ENCODE measurements around the gene SPOP. TPM values are rescaled to one million over a fixed set of nuclear protein-coding genes. Genes with fewer than 3 reads are reported as not detected.

SPOP gene
- total RNA-seq, 1 donor from 2014 or later = 62.9 TPM

GRCh38 chr17:49645654-49646053, 32.2 kb downstream of the SPOP start:
- H3K27ac Mint-ChIP-seq (ENCODE audit: unreplicated experiment) = peak overlapping the region; percentile 85

GRCh38 chr17:49640556-49640955, 37.3 kb downstream of the SPOP start:
- TF ChIP-seq CTCF (IDR thresholded peaks at IDR 0.05) = no peak

More at GRCh38 chr17:49645654-49646053, 32.2 kb downstream of the SPOP start:
- DNase-seq (ENCODE audit: low spot score) = no peak
- Mint-ChIP-seq H3K36me3 (ENCODE audit: low read depth) (no peaks in the 10 kb centered on the region), H3K9me3 (ENCODE audit: low read depth) (no peaks in the 10 kb centered on the region), H3K4me3 (ENCODE audit: unreplicated experiment) (peak overlapping the region; percentile 60), H3K27me3 (ENCODE audit: low read depth) (no peaks in the 10 kb centered on the region), H3K4me1 (ENCODE audit: low read depth) (peaks cover 74% of the 10 kb centered on the region)
- no peak for TF ChIP-seq CTCF (IDR thresholded peaks at IDR 0.05)

GRCh38 chr17:49638818-49639217, 39.1 kb downstream of the SPOP start:
- Mint-ChIP-seq H3K4me3 (ENCODE audit: unreplicated experiment) (no peak overlapping the region), H3K27ac (ENCODE audit: unreplicated experiment) (peak overlapping the region; percentile 45), H3K4me1 (ENCODE audit: low read depth) (peaks cover 86% of the 10 kb centered on the region), H3K36me3 (ENCODE audit: low read depth) (no peaks in the 10 kb centered on the region), H3K9me3 (ENCODE audit: low read depth) (no peaks in the 10 kb centered on the region), H3K27me3 (ENCODE audit: low read depth) (no peaks in the 10 kb centered on the region)
- TF ChIP-seq CTCF (IDR thresholded peaks at IDR 0.05) = no peak
- no peak for DNase-seq (ENCODE audit: low spot score)

More at GRCh38 chr17:49640556-49640955, 37.3 kb downstream of the SPOP start:
- H3K27ac Mint-ChIP-seq (ENCODE audit: unreplicated experiment) = peak overlapping the region; percentile 67
- H3K4me1 Mint-ChIP-seq (ENCODE audit: low read depth) = peaks cover 83% of the 10 kb centered on the region
- H3K9me3 Mint-ChIP-seq (ENCODE audit: low read depth) = no peaks in the 10 kb centered on the region
- H3K4me3 Mint-ChIP-seq (ENCODE audit: unreplicated experiment) = no peak overlapping the region
- no peak for DNase-seq (ENCODE audit: low spot score)
- no peaks in the 10 kb centered on the region for H3K27me3 Mint-ChIP-seq (ENCODE audit: low read depth)
- no peaks in the 10 kb centered on the region for H3K36me3 Mint-ChIP-seq (ENCODE audit: low read depth)

- H3K36me3 Mint-ChIP-seq (ENCODE audit: low read depth) = no peaks in the 10 kb centered on the region
- DNase-seq (ENCODE audit: low spot score) = no peak
- no peaks in the 10 kb centered on the region for H3K27me3 Mint-ChIP-seq (ENCODE audit: low read depth)
- peaks cover 86% of the 10 kb centered on the region for H3K4me1 Mint-ChIP-seq (ENCODE audit: low read depth)
- H3K27ac Mint-ChIP-seq (ENCODE audit: unreplicated experiment) = peak overlapping the region; percentile 95
- no peaks in the 10 kb centered on the region for H3K9me3 Mint-ChIP-seq (ENCODE audit: low read depth)
- TF ChIP-seq CTCF (IDR thresholded peaks at IDR 0.05) = no peak
- no peak overlapping the region for H3K4me3 Mint-ChIP-seq (ENCODE audit: unreplicated experiment)
Observed at GRCh38 chr17:49637739-49638138, 40.2 kb downstream of the SPOP start.

- H3K27me3 Mint-ChIP-seq (ENCODE audit: low read depth) = no peaks in the 10 kb centered on the region
- H3K4me3 Mint-ChIP-seq (ENCODE audit: unreplicated experiment) = no peak overlapping the region
- no peak for TF ChIP-seq CTCF (IDR thresholded peaks at IDR 0.05)
- DNase-seq (ENCODE audit: low spot score) = no peak
- H3K36me3 Mint-ChIP-seq (ENCODE audit: low read depth) = no peaks in the 10 kb centered on the region
- peak overlapping the region; percentile 95 for H3K27ac Mint-ChIP-seq (ENCODE audit: unreplicated experiment)
- H3K4me1 Mint-ChIP-seq (ENCODE audit: low read depth) = peaks cover 86% of the 10 kb centered on the region
- no peaks in the 10 kb centered on the region for H3K9me3 Mint-ChIP-seq (ENCODE audit: low read depth)
Observed at GRCh38 chr17:49637050-49637449, 40.8 kb downstream of the SPOP start.

All from chondrocyte (in vitro differentiated cells).